Measurements from ENCODE around the gene MAEA.
A peak's percentile ranks its signal among the peaks of the same experiment; 100 is the strongest.

MAEA gene

GRCh38 chr4:1289207-1290164 is at the start of gene MAEA:
MAEA (plus strand) TSS chr4:1289891; CDS start chr4:1289914, 23 bp downstream.
- DNase-seq: peak; percentile 96

GRCh38 chr4:1239950-1240307 is 49.8 kb upstream of the MAEA start:
- no peak for DNase-seq

- no peak for DNase-seq
Measured at GRCh38 chr4:1240721-1241465, 48.8 kb upstream of the MAEA start.

GRCh38 chr4:1241466-1241935 is 48.2 kb upstream of the MAEA start:
- DNase-seq: no peak

GRCh38 chr4:1241936-1242505 is 47.7 kb upstream of the MAEA start:
- no peak for DNase-seq

GRCh38 chr4:1242506-1243450 is 46.9 kb upstream of the MAEA start:
- DNase-seq: no peak

GRCh38 chr4:1243451-1244080 is 46.1 kb upstream of the MAEA start:
- peak; percentile 7 for DNase-seq

- no peak for DNase-seq
Measured at GRCh38 chr4:1244081-1244977, 45.4 kb upstream of the MAEA start.

- DNase-seq: no peak
Measured at GRCh38 chr4:1244978-1245471, 44.7 kb upstream of the MAEA start.

- DNase-seq: no peak
Measured at GRCh38 chr4:1245481-1246051, 44.1 kb upstream of the MAEA start.

GRCh38 chr4:1246111-1246881 is 43.4 kb upstream of the MAEA start:
- no peak for DNase-seq

- peak; percentile 16 for DNase-seq
Measured at GRCh38 chr4:1246901-1247863, 42.5 kb upstream of the MAEA start.

GRCh38 chr4:1247864-1248244 is 41.8 kb upstream of the MAEA start:
- DNase-seq: no peak

- DNase-seq: peak; percentile 81
Measured at GRCh38 chr4:1248245-1249147, 41.2 kb upstream of the MAEA start, which contains the start of gene CTBP1. CTBP1 (minus strand) TSS chr4:1249130; CDS start chr4:1241331, 7,799 bp downstream.

GRCh38 chr4:1249148-1249730 is 40.5 kb upstream of the MAEA start:
- DNase-seq: peak; percentile 84

GRCh38 chr4:1249731-1250526 is 39.8 kb upstream of the MAEA start:
- DNase-seq: peak; percentile 32

All from NCI-H82 (cell line).